HFF-Myc (cell line): ENCODE measurements around the gene MCTP1.

Source experiments
- DNase-seq: peaks from one replicate; pipeline ENCODE4 v3.0.0-alpha.2; 2011; ENCODE audit warnings: low read depth; ENCODE audit errors: extremely low read depth
- H3K4me3 ChIP-seq: replicated peaks from 2 replicates; pipeline ENCODE4 v1.5.1; 2011; ENCODE audit warnings: low read depth, mild to moderate bottlenecking, control low read depth, low read length
- CTCF ChIP-seq: IDR thresholded peaks from 2 replicates; pipeline ENCODE4 v1.5.1; 2012; ENCODE audit warnings: mild to moderate bottlenecking, low read depth, low read length, control low read depth; ENCODE audit errors: missing control alignments

Gene MCTP1

GRCh38 chr5:94888674-94889073 lies 396.2 kb downstream of the MCTP1 start:
- no peak overlapping the region for H3K4me3 ChIP-seq
- DNase-seq, result no peak
- TF ChIP-seq CTCF, result no peak

GRCh38 chr5:94885931-94886330 lies 399.0 kb downstream of the MCTP1 start:
- TF ChIP-seq CTCF, result no peak
- H3K4me3 ChIP-seq, result no peak overlapping the region
- DNase-seq, result no peak

GRCh38 chr5:94884311-94884710 lies 400.6 kb downstream of the MCTP1 start:
- no peak for TF ChIP-seq CTCF
- no peak overlapping the region for H3K4me3 ChIP-seq
- DNase-seq, result no peak

- no peak for DNase-seq
- H3K4me3 ChIP-seq, result no peak overlapping the region
- TF ChIP-seq CTCF, result no peak
These were observed 412.4 kb downstream of the MCTP1 start for GRCh38 chr5:94872526-94872925.

- H3K4me3 ChIP-seq, result no peak overlapping the region
- TF ChIP-seq CTCF, result no peak
- no peak for DNase-seq
These were observed 414.2 kb downstream of the MCTP1 start for GRCh38 chr5:94870511-94871183.

GRCh38 chr5:94869921-94870320 lies 415.0 kb downstream of the MCTP1 start:
- TF ChIP-seq CTCF, result no peak
- no peak for DNase-seq
- H3K4me3 ChIP-seq, result no peak overlapping the region

- no peak for TF ChIP-seq CTCF
- DNase-seq, result no peak
- H3K4me3 ChIP-seq, result no peak overlapping the region
These were observed 420.9 kb downstream of the MCTP1 start for GRCh38 chr5:94863951-94864350.
